GM12801 (cell line): Measurements from ENCODE around the gene ANKS3.

Experiments
- TF ChIP-seq, protein P1 (sequence below): IDR thresholded peaks from one replicate; pipeline ENCODE4 v1.5.1; 2011; ENCODE audit warnings: control low read depth; ENCODE audit not compliant: insufficient read length; ENCODE audit errors: extremely low read depth

The ANKS3 gene

DNA sequence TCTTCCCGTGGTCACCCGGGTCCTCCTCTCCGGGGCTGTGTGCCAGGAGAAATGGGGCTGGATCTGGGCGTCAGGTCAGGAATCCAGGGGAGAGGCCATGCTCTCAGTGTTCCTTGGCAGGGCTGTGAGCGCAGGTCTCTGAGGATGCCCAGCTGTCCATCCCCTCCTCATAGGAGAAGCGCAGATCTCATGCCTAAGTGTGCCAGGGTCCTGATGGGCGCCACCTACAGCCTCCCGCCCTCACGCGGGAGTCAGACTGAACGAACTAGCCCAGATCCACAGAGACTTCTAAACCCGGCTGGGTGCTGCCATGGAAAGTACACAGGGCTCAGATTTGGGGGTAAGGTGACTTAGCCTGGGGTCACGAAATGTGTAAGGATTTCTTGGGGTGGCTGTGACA, 85.2 kb downstream of the ANKS3 start:
- TF ChIP-seq, protein P1, sequence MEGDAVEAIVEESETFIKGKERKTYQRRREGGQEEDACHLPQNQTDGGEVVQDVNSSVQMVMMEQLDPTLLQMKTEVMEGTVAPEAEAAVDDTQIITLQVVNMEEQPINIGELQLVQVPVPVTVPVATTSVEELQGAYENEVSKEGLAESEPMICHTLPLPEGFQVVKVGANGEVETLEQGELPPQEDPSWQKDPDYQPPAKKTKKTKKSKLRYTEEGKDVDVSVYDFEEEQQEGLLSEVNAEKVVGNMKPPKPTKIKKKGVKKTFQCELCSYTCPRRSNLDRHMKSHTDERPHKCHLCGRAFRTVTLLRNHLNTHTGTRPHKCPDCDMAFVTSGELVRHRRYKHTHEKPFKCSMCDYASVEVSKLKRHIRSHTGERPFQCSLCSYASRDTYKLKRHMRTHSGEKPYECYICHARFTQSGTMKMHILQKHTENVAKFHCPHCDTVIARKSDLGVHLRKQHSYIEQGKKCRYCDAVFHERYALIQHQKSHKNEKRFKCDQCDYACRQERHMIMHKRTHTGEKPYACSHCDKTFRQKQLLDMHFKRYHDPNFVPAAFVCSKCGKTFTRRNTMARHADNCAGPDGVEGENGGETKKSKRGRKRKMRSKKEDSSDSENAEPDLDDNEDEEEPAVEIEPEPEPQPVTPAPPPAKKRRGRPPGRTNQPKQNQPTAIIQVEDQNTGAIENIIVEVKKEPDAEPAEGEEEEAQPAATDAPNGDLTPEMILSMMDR, result no peak

DNA sequence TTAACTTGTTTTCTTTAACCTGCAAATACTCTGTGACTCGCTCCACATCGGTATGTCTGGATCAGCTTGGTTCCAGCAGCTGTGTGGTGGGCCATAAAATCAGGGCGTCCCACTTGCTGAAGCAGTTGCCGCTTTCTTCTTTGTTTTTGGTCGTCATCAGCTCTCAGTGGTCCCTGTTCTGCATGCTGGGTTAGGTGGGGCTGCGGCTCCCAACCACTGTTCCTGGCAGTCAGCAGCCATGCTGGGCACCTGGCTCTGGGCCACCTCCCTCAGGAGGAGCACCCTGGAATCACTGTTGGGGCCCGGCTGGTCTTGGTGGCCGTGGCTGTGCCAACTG, 86.5 kb downstream of the ANKS3 start:
- TF ChIP-seq, protein P1, result no peak

DNA sequence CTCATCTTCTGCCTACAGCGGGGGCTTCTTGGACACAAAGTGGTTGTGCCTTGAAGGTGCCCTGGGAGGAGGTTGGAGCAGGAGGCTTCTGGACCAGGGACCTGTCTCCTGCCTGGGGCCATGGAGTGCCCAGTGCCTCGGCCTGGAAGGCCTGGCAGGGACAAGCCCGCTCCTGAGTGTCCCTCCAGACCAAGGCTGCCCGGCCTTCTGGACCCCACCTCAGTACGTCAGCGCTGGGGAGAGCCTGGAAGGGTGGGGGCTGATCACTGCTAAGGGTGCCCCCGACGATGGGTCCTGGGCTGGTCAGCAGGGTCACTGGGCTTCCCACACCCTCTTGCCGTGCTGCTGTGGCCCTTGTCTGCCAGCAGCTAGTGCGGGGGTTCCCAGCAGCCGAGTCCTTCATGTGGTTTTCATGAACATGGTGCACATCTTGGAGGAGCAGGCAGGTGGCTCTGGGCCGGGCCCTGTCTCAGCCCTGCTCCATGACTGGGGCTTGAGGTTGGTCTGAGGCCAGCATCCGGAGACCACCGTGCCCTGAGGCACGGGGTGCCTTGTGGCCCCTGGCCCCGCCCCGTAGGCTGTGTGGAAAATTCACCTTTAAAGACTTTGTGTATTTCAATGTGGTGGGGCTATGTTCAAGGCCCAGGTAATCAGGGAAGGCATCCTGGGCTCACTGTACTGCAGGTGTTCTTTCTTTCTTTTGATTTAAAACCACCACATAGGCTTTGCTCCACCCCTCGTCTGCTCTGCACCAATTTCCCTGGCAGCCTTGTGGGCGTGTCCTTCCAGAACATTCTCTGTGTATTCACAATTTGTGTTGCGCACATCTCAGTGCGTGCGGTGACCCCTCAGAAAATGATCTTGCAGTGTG, 87.1 kb downstream of the ANKS3 start:
- TF ChIP-seq, protein P1, result no peak
